HG03342 (cell line): ENCODE data around the gene LMF1.

Experiments
- ATAC-seq: cut with Tn5 transposase; IDR thresholded peaks from one replicate; pipeline ENCODE4 v1.9.1; 2021; ENCODE audit warnings: mild to moderate bottlenecking, moderate library complexity; ENCODE audit not compliant: unreplicated experiment

The LMF1 gene

DNA sequence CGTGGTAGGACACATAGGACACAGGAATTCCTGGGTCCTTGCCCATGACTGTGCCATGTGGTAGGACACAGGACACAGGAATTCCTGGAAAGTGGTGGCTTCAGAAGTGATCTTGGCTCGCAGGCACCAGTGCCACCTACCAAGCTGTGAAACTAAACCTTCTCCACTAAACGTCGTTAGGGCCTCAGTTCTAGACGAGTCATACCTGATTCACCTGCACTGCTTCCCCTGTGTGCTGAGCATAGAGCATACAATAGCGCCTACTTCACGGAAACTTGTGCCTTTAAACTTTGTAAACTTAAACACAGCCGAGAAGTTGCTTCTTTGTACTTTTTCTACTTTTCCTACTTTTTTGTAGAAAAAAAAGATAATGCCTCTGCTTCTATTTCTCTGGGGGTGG is 15.6 kb upstream of the LMF1 start:
- ATAC-seq = no peak

DNA sequence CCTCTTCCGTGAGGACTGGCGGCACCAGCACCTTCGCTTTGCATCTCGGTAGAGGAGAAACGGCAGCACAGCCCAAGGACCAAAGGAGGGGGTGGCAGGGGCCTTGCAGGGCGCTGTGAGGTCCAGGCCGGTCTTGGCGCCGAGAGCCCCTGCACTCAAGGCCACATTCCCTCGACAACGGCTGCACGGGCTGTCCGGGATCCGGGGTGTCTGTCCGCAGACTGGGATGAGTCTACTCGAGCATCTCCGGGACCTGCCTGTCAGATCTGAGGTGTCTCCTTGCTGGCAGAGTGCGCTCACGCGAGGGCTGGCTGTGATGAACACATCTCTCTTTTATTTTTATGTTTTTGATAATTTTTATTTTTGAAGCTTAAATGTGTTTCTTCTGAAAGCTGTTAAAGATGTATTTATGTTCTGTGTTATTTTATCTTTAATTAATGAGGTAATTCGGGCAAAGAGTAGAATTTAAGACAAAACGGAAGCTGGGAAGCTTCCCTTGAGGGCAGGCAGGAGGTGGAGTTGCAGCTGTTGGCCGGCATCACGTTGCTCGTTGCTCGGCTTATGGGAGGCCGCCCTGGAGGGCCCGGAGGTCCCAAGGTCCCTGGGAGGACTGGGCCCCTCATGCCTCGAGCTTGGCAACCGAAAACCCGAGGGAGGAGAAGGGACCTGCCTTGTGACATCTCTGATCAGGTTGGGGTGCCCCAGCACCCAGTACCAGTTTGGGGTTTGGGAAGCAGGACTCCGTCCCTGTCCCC is 15.0 kb upstream of the LMF1 start:
- ATAC-seq = no peak

DNA sequence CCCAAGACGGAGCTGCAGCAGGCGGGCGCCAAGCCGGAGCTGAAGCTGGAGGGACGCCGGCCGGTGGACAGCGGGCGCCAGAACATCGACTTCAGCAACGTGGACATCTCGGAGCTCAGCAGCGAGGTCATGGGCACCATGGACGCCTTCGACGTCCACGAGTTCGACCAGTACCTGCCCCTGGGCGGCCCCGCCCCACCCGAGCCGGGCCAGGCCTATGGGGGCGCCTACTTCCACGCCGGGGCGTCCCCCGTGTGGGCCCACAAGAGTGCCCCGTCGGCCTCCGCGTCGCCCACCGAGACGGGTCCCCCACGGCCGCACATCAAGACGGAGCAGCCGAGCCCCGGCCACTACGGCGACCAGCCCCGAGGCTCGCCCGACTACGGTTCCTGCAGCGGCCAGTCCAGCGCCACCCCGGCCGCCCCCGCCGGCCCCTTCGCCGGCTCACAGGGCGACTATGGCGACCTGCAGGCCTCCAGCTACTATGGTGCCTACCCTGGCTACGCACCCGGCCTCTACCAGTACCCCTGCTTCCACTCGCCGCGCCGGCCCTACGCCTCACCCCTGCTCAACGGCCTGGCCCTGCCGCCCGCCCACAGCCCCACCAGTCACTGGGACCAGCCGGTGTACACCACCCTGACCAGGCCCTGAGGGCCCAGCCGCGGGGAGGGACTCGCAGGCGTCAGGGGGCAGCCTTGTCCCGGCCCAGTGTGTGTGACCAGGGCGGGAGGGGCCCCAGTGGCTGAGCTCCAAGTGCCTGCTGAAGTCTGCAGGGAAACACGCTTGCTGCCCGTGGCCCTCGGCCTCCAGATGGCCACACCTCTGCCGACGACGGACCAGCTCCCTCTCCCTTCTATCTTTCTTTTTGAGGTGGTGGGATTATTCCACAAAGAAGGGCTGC is 14.2 kb upstream of the LMF1 start:
- ATAC-seq = no peak

DNA sequence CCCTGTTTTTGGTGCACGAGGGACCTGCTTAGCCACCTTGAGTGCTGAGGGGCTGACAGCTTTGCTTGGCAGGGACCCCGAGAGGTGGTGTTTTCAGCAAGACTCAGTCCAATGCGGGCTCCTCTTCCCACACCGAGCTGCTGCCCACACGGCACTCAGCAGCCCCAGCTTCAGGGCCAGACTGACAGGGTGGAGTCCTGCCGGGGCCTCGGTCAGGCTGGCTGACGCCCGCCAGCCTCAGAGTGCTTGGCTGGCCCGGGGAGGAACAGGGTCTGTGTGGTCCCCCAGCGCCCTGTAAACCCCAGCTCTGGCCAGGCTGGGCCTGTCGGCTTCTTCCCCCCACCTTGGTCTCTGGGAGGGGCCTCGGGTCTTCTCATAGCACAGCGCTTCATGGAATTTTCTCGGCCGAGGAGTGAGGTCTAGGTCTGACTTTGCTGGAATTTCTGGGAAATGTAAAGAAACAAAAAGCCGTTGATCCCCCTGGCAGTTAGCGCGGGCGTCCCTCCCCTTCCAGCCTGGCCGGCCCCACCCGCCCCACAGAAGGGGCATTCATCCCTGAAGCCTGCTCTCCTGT is 13.4 kb upstream of the LMF1 start:
- ATAC-seq = no peak

DNA sequence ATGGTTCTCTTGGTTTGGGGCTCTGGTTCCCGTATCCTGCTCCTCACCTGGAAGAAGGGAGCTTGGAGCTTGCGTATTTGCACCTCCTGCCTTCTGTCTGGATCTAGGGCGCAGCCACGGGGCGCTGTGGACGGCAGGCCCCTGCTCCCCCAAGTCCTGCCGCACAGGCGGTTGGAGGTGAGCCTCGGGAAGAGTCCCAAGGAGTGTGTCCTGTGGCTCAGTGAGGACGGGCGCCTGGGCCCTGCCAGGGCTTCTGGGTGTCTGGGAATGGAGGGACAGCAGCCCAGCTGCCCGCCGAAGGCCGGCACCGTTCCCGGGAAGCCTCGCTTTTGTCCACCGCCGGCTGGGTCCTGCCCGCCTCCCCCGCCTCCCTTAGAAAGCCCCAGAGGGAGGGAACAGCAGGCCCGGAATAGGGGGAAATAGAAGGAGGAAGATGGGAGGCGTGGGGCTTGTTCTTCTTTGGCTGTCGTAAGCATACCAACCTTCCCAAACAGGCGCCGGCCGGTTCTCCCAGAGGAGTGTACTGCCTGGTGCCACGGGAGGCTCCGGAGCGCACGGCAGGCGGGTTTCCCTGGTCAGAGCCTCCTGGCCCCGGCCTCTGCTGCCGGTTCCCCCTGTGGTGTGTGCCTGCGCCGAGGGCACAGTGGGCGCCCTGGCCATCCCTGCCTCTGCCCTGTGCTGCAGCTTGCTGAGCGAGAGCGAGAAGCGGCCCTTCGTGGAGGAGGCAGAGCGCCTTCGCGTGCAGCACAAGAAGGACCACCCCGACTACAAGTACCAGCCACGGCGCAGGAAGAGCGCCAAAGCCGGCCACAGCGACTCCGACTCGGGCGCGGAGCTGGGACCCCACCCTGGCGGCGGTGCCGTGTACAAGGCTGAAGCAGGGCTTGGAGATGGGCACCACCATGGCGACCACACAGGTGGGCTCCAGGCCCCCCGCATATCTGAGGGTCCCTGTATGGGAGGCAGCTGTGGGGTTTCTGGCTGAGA is 12.6 kb upstream of the LMF1 start:
- no peak for ATAC-seq

DNA sequence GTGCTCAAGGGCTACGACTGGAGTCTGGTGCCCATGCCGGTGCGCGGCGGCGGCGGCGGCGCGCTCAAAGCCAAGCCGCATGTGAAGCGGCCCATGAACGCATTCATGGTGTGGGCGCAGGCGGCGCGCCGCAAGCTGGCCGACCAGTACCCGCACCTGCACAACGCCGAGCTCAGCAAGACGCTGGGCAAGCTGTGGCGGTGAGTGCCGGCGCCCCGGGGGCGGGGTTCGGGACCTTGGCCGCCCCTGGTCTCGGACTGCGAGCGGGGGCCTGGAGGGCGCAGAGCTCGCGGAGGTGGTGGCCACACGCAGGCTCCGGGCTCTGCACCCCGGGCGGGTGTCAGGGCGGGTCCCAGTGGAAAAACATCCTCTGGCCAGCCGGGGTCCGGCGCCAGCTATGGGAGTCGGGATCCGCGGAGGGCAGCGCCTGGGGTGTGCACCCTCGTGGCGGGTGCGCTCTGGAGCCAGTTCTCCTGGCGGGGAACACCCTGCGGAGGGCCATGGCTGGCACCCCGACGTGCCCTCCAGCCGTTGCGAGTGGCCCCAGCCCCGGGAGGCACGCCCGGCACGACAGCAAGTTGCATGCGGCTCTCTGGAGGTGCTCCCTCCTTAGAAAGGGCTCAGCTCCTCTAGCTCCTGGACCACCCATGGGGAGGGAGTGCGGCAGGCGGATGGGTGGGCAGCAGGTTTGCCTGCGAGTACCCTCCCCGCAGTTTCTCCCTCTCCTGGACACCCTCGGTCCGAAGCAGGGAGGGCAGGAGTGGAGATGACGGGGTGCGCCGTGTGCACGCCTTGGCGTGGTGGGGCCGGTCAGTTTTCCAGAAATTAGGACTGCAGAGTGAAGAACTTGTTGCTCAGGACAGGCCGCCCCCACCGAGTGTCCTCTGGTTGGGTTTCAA is 11.6 kb upstream of the LMF1 start:
- no peak for ATAC-seq

DNA sequence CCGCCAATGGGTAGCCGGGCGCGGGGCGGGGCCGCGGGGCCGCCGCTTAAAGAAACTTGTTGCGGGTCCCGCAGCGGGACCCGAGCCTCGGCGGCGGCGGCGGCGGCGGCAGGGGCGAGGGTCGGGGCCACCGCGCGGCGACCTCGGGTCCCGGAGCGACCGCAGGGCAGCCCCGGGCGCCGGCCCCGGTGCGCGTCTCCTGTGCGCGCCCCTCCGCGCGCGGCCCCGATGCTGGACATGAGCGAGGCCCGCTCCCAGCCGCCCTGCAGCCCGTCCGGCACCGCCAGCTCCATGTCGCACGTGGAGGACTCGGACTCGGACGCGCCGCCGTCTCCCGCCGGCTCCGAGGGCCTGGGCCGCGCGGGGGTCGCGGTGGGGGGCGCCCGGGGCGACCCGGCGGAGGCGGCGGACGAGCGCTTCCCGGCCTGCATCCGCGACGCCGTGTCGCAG is 10.9 kb upstream of the LMF1 start, which contains the start of gene SOX8:
Gene SOX8 (plus strand): TSS at position 76 of the 450 bp plus-strand sequence. CDS start 153 bp downstream, at position 229.
- no peak for ATAC-seq

DNA sequence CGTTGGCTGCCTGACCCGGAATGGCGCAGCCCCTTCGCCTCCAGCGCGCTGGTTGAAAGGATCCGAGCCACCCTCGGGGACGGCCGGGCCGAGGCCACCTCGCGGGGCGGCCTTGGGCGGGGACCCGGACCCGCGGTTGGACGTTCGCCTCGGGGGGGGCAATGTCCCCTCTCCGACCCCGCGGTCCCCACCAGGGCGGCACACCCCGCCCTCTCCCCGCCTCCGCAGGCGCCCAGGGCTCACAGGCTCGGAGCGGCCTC is 9.7 kb upstream of the LMF1 start:
- no peak for ATAC-seq

DNA sequence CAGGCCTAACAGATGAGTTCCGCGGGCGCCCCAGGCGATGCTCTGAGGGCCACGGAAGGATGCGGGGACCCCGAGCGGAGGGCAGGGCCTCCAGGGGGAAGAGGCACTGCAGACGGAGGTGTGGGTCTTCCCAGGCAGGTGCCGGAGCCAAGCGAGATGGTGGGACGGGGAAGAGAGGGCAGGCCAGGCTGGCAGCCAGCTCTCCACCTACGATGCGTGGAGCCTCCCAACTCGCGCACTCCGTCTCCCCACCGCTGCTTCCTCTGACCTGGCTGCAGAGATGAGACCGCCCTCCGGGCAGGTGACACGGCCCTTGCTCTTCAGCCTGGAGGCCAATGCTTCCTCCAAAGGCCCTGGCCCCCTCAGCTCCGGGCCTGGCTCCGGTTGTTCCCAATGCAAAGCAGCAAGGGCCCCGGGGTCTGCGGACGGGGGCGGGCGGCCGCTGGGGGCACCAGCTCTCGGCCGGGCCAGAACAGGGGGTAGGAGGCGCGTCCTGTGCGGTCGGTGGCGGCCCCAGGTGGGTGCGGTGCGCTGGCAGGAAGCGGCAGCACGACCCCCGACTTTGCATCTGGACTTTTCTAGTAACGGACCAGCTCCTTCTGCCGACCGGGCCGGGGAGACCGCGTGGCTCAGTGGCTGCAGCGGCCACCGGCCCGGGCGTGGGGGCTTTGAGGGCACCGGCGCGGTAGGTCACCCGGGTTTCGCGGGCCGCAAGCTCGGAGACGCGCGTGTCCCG is 9.2 kb upstream of the LMF1 start:
- no peak for ATAC-seq

DNA sequence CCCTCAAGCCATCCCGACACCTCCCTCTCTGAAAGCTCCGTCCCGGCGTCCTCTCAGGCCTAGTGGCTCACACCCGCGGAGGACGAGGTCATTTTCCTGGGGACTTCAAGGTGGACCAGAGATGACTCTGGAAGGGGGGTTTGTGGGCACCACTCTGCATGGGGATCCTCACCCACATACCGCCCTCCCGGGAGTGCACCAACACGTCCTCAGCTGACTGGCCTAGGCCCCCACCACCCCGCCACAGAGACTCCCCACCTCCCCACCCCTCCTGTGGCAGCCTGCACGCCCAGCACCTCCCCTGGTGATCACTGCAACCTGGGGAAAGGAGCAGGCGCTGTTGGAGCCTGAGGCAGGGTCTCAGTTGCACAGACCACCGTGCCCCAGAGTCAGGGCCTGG is 8.4 kb upstream of the LMF1 start:
- ATAC-seq = no peak

DNA sequence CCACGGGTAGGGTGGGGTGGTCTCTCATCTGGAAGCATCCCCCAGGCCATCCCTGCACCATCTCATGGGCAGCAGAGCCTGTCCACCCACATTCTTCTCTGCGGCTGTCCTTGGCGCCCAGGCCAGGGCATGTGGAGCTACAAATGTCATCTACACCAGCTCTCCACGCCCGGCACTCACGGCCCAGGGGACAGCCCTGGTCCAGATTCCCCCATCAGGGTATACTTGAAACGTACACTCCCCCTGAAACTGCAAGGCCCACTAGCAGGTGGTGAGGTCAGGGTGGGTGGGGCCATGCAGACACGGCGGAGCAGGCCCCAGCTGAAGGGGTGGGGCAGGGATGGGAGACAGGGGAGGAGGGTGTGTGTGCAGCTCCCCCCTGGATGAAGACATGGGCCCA is 7.6 kb upstream of the LMF1 start:
- ATAC-seq = no peak

DNA sequence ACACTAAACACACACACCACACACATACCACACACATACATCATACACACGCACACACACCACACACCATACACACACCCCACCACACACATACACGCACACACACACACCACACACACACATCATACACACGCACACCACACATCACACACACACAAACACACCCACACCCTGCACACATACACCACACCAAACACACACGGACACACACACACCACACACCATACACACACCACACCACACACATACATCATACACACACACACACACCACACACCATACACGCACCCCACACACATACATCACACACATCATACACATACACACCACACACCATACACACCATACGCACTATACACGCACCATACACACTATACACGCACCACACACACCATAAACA is 7.1 kb upstream of the LMF1 start:
- no peak for ATAC-seq

DNA sequence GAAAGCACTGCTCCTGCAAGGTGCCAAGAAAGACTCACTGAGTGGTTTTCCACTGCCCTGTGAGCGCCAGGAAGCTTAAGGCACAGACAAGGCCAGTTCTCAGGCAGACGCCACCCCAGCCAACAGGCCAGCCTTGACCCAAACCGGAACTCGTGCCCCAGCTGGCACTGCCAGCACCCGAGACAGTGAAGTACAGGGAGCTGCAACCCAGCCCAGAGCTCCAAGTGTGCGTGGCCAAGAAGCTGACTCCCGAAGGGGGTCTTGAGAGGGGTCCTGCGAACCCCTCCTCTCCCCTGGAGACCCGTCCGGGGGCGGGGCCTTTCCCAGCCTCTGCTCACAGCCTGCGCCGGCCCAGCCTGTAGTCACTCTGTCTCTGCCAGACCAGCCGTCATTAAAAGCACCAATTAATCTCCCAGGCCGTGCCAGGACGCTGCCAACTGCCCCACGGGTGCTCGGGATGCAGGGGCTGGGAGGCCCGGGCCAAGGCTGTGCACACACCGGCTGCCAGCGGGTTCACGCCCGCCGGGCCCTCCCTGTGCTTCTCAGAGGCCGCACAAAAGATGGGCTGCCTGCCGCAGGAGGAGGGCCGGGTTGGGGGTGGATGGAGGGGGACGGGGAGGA is 6.4 kb upstream of the LMF1 start:
- ATAC-seq = no peak

DNA sequence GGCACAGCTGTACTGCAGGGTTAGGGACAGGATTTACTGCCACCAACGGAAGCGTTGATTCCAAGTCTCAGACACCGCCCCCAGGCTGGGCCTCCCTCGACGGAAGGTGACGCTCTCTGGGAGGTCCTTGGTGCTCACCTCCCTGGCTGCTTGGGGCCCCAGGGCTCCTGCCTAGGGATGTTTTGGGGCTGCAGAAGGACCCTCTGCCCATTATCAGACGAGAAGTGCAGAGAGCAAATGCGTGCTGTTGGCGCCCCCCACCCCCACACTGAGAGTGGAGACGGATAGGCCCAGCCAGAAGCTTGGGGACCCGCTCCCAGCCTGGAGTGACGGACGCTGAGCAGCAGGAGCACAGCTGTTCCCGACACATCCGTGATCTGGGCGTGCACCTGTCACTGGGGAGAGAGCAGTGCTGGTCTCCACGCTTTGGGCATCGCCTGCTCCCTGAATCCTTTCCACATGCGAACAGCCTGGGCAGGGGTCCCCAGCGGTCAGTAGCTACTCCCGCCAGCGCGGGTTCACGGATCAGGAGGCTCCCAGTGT is 5.7 kb upstream of the LMF1 start:
- no peak for ATAC-seq

DNA sequence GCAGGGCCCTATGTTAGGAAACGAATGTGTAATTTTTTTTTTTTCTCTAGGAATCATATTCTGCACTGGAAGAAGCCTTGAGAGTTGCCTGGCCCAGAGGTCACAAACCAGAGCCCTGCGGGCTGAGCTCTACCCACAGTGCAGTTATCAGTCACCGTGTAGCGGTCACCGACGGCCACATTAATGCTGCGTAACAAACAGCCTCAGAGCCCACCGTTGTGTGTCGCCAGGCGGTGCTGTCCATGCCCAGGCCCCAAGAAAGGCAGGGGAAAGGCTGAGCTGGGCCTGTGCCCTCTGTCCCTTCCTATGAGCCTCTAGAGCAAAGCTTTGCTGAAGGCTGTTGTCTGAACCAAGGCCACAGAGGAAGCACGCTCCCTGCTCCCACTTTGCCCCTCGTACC is 4.5 kb upstream of the LMF1 start:
- ATAC-seq = no peak

DNA sequence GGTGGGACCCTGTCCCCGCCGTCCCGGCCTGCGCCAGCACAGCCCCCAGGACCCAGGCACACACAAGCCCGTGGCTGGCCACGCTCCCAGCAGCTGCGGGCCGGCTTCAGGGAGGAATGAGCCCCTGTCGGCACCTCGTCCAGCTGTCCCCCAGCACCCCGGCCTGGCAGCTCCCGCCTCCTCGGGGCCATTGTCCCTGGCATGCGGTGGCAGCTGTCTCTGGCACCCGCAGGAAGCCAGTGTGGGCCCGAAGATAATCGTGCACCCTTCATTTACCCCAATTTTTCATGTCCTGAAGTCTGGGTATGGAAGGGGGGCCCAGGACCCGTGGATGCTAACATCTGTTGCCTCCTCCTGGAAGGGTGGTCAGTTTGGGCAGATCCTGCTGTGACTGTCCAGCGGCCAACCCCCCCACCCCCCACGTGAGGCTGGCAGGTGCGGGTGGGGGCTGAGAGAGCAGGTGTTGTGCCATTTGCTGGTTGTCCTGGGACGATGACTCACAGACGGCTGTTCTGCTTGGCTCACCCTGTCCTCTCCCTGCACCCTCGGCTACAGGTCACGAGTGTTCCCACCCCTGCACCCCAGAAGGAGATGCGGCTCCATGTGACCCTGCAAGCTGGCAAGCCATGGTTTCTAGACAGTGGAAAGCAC is 4.0 kb upstream of the LMF1 start:
- ATAC-seq = no peak

DNA sequence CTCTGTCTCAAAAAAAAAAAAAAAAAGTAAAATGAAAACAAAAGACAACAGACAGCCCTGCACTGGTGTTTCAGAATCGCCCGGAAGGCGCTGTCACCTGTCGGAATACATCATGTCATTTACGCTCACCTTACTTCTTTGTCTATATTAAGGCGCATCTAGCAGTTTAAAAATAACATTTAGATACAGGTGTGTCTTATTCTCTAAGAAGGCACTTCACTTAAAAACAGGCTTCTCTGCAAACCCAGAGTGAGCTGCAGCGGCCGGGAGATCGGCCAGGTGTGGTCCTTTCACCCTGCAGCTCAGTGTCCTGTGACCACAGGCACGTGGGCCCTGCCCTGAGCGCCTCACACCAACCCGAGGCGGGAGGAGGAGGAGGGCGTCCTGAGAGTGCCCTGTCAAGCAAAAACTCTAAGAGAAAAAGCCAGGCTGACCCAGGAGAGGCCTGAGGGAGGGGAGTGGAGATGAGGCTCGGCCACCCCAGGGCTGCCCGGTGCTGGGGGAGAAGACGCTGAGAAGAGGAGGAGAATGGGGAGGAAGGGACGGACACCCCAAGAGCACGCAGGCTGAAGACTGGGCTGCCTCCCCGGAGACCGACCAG is 3.3 kb upstream of the LMF1 start:
- no peak for ATAC-seq
